H9 (cell line): ENCODE results near the gene USP36. TPM values are rescaled to one million over a fixed set of nuclear protein-coding genes. Genes with fewer than 3 reads are reported as not detected.

Experiments used
- DNase-seq: peaks from one replicate; pipeline ENCODE4 v3.0.0-alpha.2; 2017
- H2AFZ ChIP-seq: one replicate; pipeline ENCODE4 v1.6.1; 2013; ENCODE audit warnings: mild to moderate bottlenecking, low read length, control low read depth, moderate library complexity
- H2AK5ac ChIP-seq: 2 replicates; pipeline ENCODE4 v1.6.1; 2013; ENCODE audit warnings: low read length, control low read depth, mixed read lengths; ENCODE audit not compliant: insufficient read length
- H2BK120ac ChIP-seq: one replicate; pipeline ENCODE4 v1.6.1; 2013; ENCODE audit warnings: low read depth, mild to moderate bottlenecking, low read length, control low read depth, inconsistent platforms; ENCODE audit not compliant: poor library complexity, severe bottlenecking
- H2BK12ac ChIP-seq: 2 replicates; pipeline ENCODE4 v1.6.1; 2013; ENCODE audit warnings: low read length, control low read depth, mixed read lengths, low read depth; ENCODE audit not compliant: insufficient read length
- H2BK15ac ChIP-seq: 2 replicates; pipeline ENCODE4 v1.6.1; 2013; ENCODE audit warnings: low read depth, low read length, control low read depth
- H2BK20ac ChIP-seq: one replicate; pipeline ENCODE4 v1.6.1; 2013; ENCODE audit warnings: low read depth, mild to moderate bottlenecking, low read length, control low read depth, inconsistent platforms; ENCODE audit not compliant: poor library complexity, severe bottlenecking
- H2BK5ac ChIP-seq: 2 replicates; pipeline ENCODE4 v1.6.1; 2013; ENCODE audit warnings: low read length, control low read depth, mixed read lengths; ENCODE audit not compliant: insufficient read length
- H3K14ac ChIP-seq: 2 replicates; pipeline ENCODE4 v1.6.1; 2013; ENCODE audit warnings: low read length, control low read depth; ENCODE audit not compliant: insufficient read depth
- H3K18ac ChIP-seq: 2 replicates; pipeline ENCODE4 v1.6.1; 2013; ENCODE audit warnings: low read depth, mild to moderate bottlenecking, mixed read lengths, low read length, control low read depth; ENCODE audit not compliant: insufficient read length
- H3K23ac ChIP-seq: 2 replicates; pipeline ENCODE4 v1.6.1; 2013; ENCODE audit warnings: low read length, control low read depth, mixed read lengths, low read depth; ENCODE audit not compliant: insufficient read length
- H3K23me2 ChIP-seq: 2 replicates; pipeline ENCODE4 v1.6.1; 2013; ENCODE audit warnings: low read depth, mild to moderate bottlenecking, mixed read lengths, low read length, control low read depth; ENCODE audit not compliant: insufficient read length, poor library complexity, severe bottlenecking
- H3K27ac ChIP-seq: 2 replicates; pipeline ENCODE4 v1.5.1; 2013; ENCODE audit warnings: low read length, control low read depth, mixed read lengths, low read depth; ENCODE audit not compliant: insufficient read length
- H3K27me3 ChIP-seq: 2 replicates; pipeline ENCODE4 v1.6.1; 2013; ENCODE audit warnings: low read length, control low read depth, inconsistent platforms; ENCODE audit not compliant: insufficient read depth
- H3K4ac ChIP-seq: 2 replicates; pipeline ENCODE4 v1.6.1; 2013; ENCODE audit warnings: low read depth, mild to moderate bottlenecking, control low read depth, inconsistent platforms, low read length, moderate library complexity
- H3K4me1 ChIP-seq: 2 replicates; pipeline ENCODE4 v1.6.1; 2013; ENCODE audit warnings: low read length, control low read depth, inconsistent platforms; ENCODE audit not compliant: insufficient read depth
- H3K4me2 ChIP-seq: 2 replicates; pipeline ENCODE4 v1.6.1; 2013; ENCODE audit warnings: low read length, control low read depth, mixed read lengths; ENCODE audit not compliant: insufficient read length, insufficient read depth
- H3K56ac ChIP-seq: 2 replicates; pipeline ENCODE4 v1.6.1; 2013; ENCODE audit warnings: low read depth, mild to moderate bottlenecking, mixed read lengths, low read length, control low read depth; ENCODE audit not compliant: insufficient read length
- H3K79me1 ChIP-seq: 2 replicates; pipeline ENCODE4 v1.6.1; 2013; ENCODE audit warnings: low read depth, mild to moderate bottlenecking, moderate library complexity, low read length, control low read depth, inconsistent platforms; ENCODE audit not compliant: insufficient read depth, poor library complexity, severe bottlenecking
- H3K79me2 ChIP-seq: 2 replicates; pipeline ENCODE4 v1.6.1; 2013; ENCODE audit warnings: low read length, control low read depth, inconsistent platforms; ENCODE audit not compliant: insufficient read depth
- H3K9ac ChIP-seq: 2 replicates; pipeline ENCODE4 v1.6.1; 2013; ENCODE audit warnings: low read length, control low read depth, mixed read lengths; ENCODE audit not compliant: insufficient read length; ENCODE audit errors: extremely low read depth
- H3K9me3 ChIP-seq: one replicate; pipeline ENCODE4 v1.6.1; 2013; ENCODE audit warnings: low read depth, low read length, inconsistent platforms; ENCODE audit not compliant: control insufficient read depth
- H3T11ph ChIP-seq: one replicate; pipeline ENCODE4 v1.6.1; 2013; ENCODE audit warnings: mild to moderate bottlenecking, low read length, control low read depth, inconsistent platforms
- H4K20me1 ChIP-seq: one replicate; pipeline ENCODE4 v1.6.1; 2013; ENCODE audit not compliant: control insufficient read depth, insufficient read length, insufficient read depth
- H4K5ac ChIP-seq: 2 replicates; pipeline ENCODE4 v1.6.1; 2013; ENCODE audit warnings: low read depth, mild to moderate bottlenecking, mixed read lengths, low read length, control low read depth; ENCODE audit not compliant: insufficient read length
- H4K8ac ChIP-seq: replicated peaks from 2 replicates; pipeline ENCODE4 v1.6.1; 2013; ENCODE audit warnings: low read length, control low read depth, mixed read lengths, low read depth; ENCODE audit not compliant: insufficient read length
- H4K91ac ChIP-seq: 2 replicates; pipeline ENCODE4 v1.6.1; 2013; ENCODE audit warnings: low read depth, mild to moderate bottlenecking, moderate library complexity, mixed read lengths, low read length, control low read depth; ENCODE audit not compliant: insufficient read length
- H3K27ac Mint-ChIP-seq, 3 experiments: 2 replicates in 2 of 3; 3 replicates in 1 of 3; pipeline ENCODE4 v1.8.0; 2020 to 2021; ENCODE audit warnings: mixed read lengths in 3 of 3, mild to moderate bottlenecking in 1 of 3, moderate library complexity in 1 of 3
- H3K27me3 Mint-ChIP-seq: 2 replicates; pipeline ENCODE4 v1.8.0; 2021; ENCODE audit warnings: low read depth, mild to moderate bottlenecking, moderate library complexity, mixed read lengths
- H3K36me3 Mint-ChIP-seq, 3 experiments: 2 replicates in 2 of 3; 3 replicates in 1 of 3; pipeline ENCODE4 v1.8.0; 2020 to 2021; ENCODE audit warnings: low read depth in 3 of 3, mixed read lengths in 3 of 3; ENCODE audit not compliant: insufficient read depth in 1 of 3
- H3K4me1 Mint-ChIP-seq, 2 experiments: 2 replicates each; pipeline ENCODE4 v1.8.0; 2020; ENCODE audit warnings: mixed read lengths in 2 of 2
- H3K4me3 Mint-ChIP-seq, 2 experiments: 2 replicates in 1 of 2; 3 replicates in 1 of 2; pipeline ENCODE4 v1.8.0; 2020 to 2021; ENCODE audit warnings: mild to moderate bottlenecking in 2 of 2, mixed read lengths in 2 of 2, moderate library complexity in 1 of 2
- H3K9me3 Mint-ChIP-seq, 2 experiments: 2 replicates in 1 of 2; 3 replicates in 1 of 2; pipeline ENCODE4 v1.8.0; 2020; ENCODE audit warnings: mild to moderate bottlenecking in 2 of 2, mixed read lengths in 2 of 2, moderate library complexity in 1 of 2
- WGBS: extraction: QIAGEN DNeasy Blood & Tissue Kit; methylation state at CpG from one replicate; pipeline ENCODE4 v1.1.7; 2013; ENCODE audit warnings: missing lambda C conversion rate, low lambda C conversion rate, mixed read lengths; ENCODE audit not compliant: insufficient read length; ENCODE audit errors: extremely low coverage; 5-methylcytosine and 5-hydroxymethylcytosine counted together
- total RNA-seq: library from RNA; stranded (reverse); gene quantifications from 2 replicates; pipeline ENCODE4 v1.2.1, GENCODE V29; 2021
- TF ChIP-seq, protein P1 (sequence below): fragments of 200-600 bp; sonication (generic); conservative IDR thresholded peaks from 3 replicates; pipeline ENCODE4 v1.8.0; 2021; ENCODE audit warnings: antibody characterized with exemption, mild to moderate bottlenecking

Gene USP36
- total RNA-seq, 1 experiment from 2014 or later = 106 TPM

DNA sequence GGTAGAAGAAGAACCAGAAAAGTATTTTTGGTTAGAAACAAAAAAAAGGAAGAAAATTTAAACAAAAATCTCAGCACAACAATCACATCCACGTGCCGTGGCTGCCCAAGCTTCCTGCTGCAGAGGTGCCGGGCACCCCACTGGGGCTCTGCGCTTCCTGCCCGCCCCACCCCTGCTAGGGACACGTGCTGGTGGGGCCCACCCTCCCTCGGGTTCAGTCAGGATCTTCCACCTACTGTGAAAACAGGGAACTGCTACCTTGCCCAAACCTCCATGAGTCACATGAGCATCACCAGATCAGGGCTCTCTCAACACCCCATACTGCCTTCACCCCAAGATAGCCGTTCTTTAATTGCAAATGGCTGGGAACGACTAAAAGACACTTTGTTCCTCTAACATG is 34.2 kb downstream of the USP36 start:
- Mint-ChIP-seq H3K9me3 (no peaks in the 10 kb centered on the region), H3K4me3 (no peak overlapping the region), H3K27me3 (no peaks in the 10 kb centered on the region; the same call in 1 of the 2 replicates), H3K4me1 (no peaks in the 10 kb centered on the region), H3K36me3 (peaks cover 60 to 89% (median 83%) of the 10 kb centered on the region in 3 experiments; a peak in 6 of 7 replicates), H3K27ac (peak overlapping the region in 2 of 3 experiments; percentile 83 to 85; a peak in 3 of 7 replicates)
- no peak overlapping the region for H2BK15ac ChIP-seq
- H4K8ac ChIP-seq = no peak overlapping the region
- no peak for DNase-seq
- H2AFZ ChIP-seq = no peak overlapping the region
- no CpG with 5 or more reads among the region's 9 CpGs for WGBS
- H3K4ac ChIP-seq = no peak overlapping the region
- H3T11ph ChIP-seq = no peak overlapping the region
- H4K5ac ChIP-seq = no peak overlapping the region
- H3K79me2 ChIP-seq = no peaks in the 10 kb centered on the region
- no peaks in the 10 kb centered on the region for H3K23me2 ChIP-seq
- H3K4me1 ChIP-seq = no peaks in the 10 kb centered on the region
- H3K14ac ChIP-seq = no peak overlapping the region
- H3K18ac ChIP-seq = no peak overlapping the region
- no peak overlapping the region for H2BK20ac ChIP-seq
- no peak overlapping the region for H3K9ac ChIP-seq
- H2BK5ac ChIP-seq = no peak overlapping the region
- no peaks in the 10 kb centered on the region for H3K9me3 ChIP-seq
- no peak overlapping the region for H3K4me2 ChIP-seq
- no peak overlapping the region for H2BK120ac ChIP-seq
- H3K27me3 ChIP-seq = no peaks in the 10 kb centered on the region
- no peak overlapping the region for H4K91ac ChIP-seq
- H3K23ac ChIP-seq = no peak overlapping the region
- no peak overlapping the region for H3K56ac ChIP-seq
- H2AK5ac ChIP-seq = no peak overlapping the region
- no peak overlapping the region for H3K27ac ChIP-seq
- H3K79me1 ChIP-seq = no peaks in the 10 kb centered on the region
- H4K20me1 ChIP-seq = no peaks in the 10 kb centered on the region
- H2BK12ac ChIP-seq = no peak overlapping the region
- TF ChIP-seq, protein P1, sequence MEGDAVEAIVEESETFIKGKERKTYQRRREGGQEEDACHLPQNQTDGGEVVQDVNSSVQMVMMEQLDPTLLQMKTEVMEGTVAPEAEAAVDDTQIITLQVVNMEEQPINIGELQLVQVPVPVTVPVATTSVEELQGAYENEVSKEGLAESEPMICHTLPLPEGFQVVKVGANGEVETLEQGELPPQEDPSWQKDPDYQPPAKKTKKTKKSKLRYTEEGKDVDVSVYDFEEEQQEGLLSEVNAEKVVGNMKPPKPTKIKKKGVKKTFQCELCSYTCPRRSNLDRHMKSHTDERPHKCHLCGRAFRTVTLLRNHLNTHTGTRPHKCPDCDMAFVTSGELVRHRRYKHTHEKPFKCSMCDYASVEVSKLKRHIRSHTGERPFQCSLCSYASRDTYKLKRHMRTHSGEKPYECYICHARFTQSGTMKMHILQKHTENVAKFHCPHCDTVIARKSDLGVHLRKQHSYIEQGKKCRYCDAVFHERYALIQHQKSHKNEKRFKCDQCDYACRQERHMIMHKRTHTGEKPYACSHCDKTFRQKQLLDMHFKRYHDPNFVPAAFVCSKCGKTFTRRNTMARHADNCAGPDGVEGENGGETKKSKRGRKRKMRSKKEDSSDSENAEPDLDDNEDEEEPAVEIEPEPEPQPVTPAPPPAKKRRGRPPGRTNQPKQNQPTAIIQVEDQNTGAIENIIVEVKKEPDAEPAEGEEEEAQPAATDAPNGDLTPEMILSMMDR = no peak
